Liver (tissue), 9 donors: ENCODE data around the gene SREBF1. TPM values are rescaled to one million over a fixed set of nuclear protein-coding genes. Genes with fewer than 3 reads are reported as not detected.
"Not testable (repeated sequence)": the region's sequence is repeated elsewhere in the genome, so short reads cannot be mapped to it uniquely, and the experiment has no call there.

Experiments
- DNase-seq: peaks from one replicate; pipeline ENCODE4 v3.0.0-alpha.2; 2017; ENCODE audit warnings: low spot score
- H3K27ac ChIP-seq, 2 donors: one replicate each; pipeline ENCODE4 v1.7.0; 2013; ENCODE audit warnings: inconsistent platforms in 2 of 2, low read length in 2 of 2, control low read depth in 1 of 2, low read depth in 1 of 2, mild to moderate bottlenecking in 1 of 2
- H3K27me3 ChIP-seq, 4 donors: one replicate each; pipeline versions ENCODE4 v1.6.1 to v1.7.0; 2013; ENCODE audit warnings: low read length in 3 of 4, inconsistent platforms in 1 of 4, mild to moderate bottlenecking in 1 of 4, moderate library complexity in 1 of 4; ENCODE audit not compliant: control insufficient read depth in 4 of 4, insufficient read depth in 4 of 4
- H3K36me3 ChIP-seq, 4 donors: one replicate each; pipeline versions ENCODE4 v1.6.1 to v1.7.0; 2013; ENCODE audit warnings: low read length in 3 of 4, mild to moderate bottlenecking in 3 of 4, low read depth in 1 of 4, moderate library complexity in 1 of 4; ENCODE audit not compliant: control insufficient read depth in 4 of 4, insufficient read depth in 3 of 4
- H3K4me1 ChIP-seq, 4 donors: one replicate each; pipeline versions ENCODE4 v1.6.1 to v1.7.0; 2013; ENCODE audit warnings: low read length in 3 of 4, mild to moderate bottlenecking in 3 of 4, moderate library complexity in 1 of 4; ENCODE audit not compliant: control insufficient read depth in 4 of 4, insufficient read depth in 4 of 4
- H3K4me3 ChIP-seq, 3 donors: one replicate each; pipeline versions ENCODE4 v1.6.1 to v1.7.0; 2013; ENCODE audit warnings: low read length in 3 of 3, control low read depth in 1 of 3, low read depth in 1 of 3, mild to moderate bottlenecking in 1 of 3
- H3K9ac ChIP-seq, 2 donors: one replicate each; pipeline ENCODE4 v1.7.0; 2013; ENCODE audit warnings: low read length in 2 of 2, mild to moderate bottlenecking in 2 of 2, moderate library complexity in 2 of 2, control low read depth in 1 of 2, low read depth in 1 of 2
- H3K9me3 ChIP-seq, 4 donors: one replicate each; pipeline versions ENCODE4 v1.6.1 to v1.7.0; 2013; ENCODE audit warnings: low read length in 3 of 4; ENCODE audit not compliant: control insufficient read depth in 4 of 4
- HNF4A ChIP-seq, 2 donors: conservative IDR thresholded peaks; 2 replicates each; pipeline ENCODE4 v1.6.1; 2016; ENCODE audit warnings: antibody characterized with exemption in 2 of 2, mild to moderate bottlenecking in 2 of 2
- HNF4G ChIP-seq: IDR thresholded peaks from 2 replicates; pipeline ENCODE4 v1.6.1; 2016; ENCODE audit warnings: antibody characterized with exemption
- JUND ChIP-seq, 2 donors: IDR thresholded peaks; 2 replicates each; pipeline ENCODE4 v1.6.1; 2016; ENCODE audit warnings: antibody characterized with exemption in 2 of 2
- NR2F2 ChIP-seq: IDR thresholded peaks from 2 replicates; pipeline ENCODE4 v1.6.1; 2016; ENCODE audit warnings: antibody characterized with exemption
- RAD21 ChIP-seq, 2 donors: IDR thresholded peaks; 2 replicates each; pipeline ENCODE4 v1.6.1; 2016; ENCODE audit warnings: antibody characterized with exemption in 2 of 2, mild to moderate bottlenecking in 2 of 2
- RXRA ChIP-seq, 2 donors: IDR thresholded peaks; 2 replicates each; pipeline ENCODE4 v1.6.1; 2017 to 2018; ENCODE audit warnings: antibody characterized with exemption in 2 of 2, mild to moderate bottlenecking in 1 of 2
- SP1 ChIP-seq: IDR thresholded peaks from 2 replicates; pipeline ENCODE4 v1.6.1; 2018; ENCODE audit warnings: antibody characterized with exemption, mild to moderate bottlenecking
- TAF1 ChIP-seq: conservative IDR thresholded peaks from 2 replicates; pipeline ENCODE4 v1.6.1; 2016; ENCODE audit warnings: antibody characterized with exemption, mild to moderate bottlenecking
- YY1 ChIP-seq: IDR thresholded peaks from 2 replicates; pipeline ENCODE4 v1.6.1; 2016; ENCODE audit warnings: antibody characterized with exemption, mild to moderate bottlenecking
- WGBS: extraction: QIAGEN DNeasy Blood & Tissue Kit; methylation state at CpG from one replicate; pipeline ENCODE4 v1.1.7; 2013; 5-methylcytosine and 5-hydroxymethylcytosine counted together
- polyA plus RNA-seq, 2 donors: library from polyadenylated mRNA; stranded (reverse) in 1 of 2; unstranded in 1 of 2; fragments of 200-250 nt in 1 of 2; fragments of >200 nt in 1 of 2; fragmentation: Nextera tagmentation in 1 of 2; extraction: Ambion mirVana in 1 of 2; gene quantifications; one replicate each; pipeline versions ENCODE4 v1.2.1 to v1.2.3, GENCODE V29; 2013 to 2015
- total RNA-seq, 2 donors: library from RNA; depleted of rRNA; stranded (reverse); fragments of >200 nt; gene quantifications; one replicate each; pipeline ENCODE4 v1.2.3, GENCODE V29; 2014
- TF ChIP-seq, protein P1 (sequence below): IDR thresholded peaks from 2 replicates; pipeline ENCODE4 v1.6.1; 2016; ENCODE audit warnings: antibody characterized with exemption
- TF ChIP-seq, protein P2 (sequence below): fragments of 150-350 bp; IDR thresholded peaks from 2 replicates; pipeline ENCODE4 v1.5.1; 2017; ENCODE audit warnings: improper control_type of control experiment, low read depth, low read length; ENCODE audit not compliant: missing input control
- TF ChIP-seq, protein P3 (sequence below): IDR thresholded peaks from 2 replicates; pipeline ENCODE4 v1.6.1; 2016; ENCODE audit warnings: antibody characterized with exemption
- donor health status: healthy.
- donor health status: healthy.
- donor health status: healthy.
- donor health status: healthy.
- donor health status: healthy.

The SREBF1 gene
- total and polyA plus RNA-seq, 4 donors = 66.8 to 133 (median 101) TPM

DNA sequence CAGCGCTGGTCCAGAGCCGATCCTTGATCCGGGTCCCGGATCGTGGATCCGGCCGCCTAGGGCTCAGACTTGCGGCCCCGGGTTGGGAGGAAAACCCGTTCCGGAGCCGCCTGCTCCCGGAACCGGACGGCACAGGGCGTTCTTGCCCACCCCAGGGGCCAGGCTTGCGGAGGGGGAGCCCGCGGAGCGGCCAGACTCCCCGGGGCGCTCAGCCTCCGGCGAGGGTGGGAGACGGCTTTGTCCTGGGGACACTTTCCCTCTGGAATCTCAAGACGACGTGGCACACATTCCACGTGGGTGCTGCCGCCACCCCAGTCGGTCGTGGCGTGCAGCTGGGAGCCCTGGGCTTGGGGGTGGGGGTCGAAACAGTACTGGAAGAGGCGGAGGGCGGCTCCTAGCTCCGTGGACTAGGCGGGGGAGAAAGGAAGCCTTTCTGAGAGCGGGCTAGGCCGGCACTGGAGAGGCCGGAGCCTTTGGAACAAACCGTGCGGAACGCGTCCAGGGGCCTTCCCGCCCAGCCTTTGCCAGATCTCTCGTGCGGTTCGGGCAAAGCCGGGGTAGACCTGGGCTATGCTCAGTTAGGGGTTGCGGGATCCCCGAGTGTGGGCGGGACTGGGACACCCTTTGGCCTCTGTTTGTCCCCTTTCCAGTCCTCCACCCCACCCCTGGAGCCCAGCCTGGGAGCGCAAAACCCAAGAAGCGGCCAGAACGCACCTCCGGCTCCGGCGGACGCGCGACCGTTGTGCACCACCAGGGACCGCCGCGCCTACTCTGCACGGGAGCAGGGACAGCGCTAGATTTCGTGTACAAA is 26.5 kb downstream of the SREBF1 start:
- Histone ChIP-seq H3K9ac (peak overlapping the region in 1 of 2 donors; percentile 55), H3K27ac (peak overlapping the region; percentile 62 to 75), H3K36me3 (peaks cover 2 to 12% (median 6%) of the 10 kb centered on the region in 4 donors), H3K4me3 (no peak overlapping the region), H3K27me3 (no peaks in the 10 kb centered on the region), H3K9me3 (no peaks in the 10 kb centered on the region), H3K4me1 (peaks cover 24 to 75% (median 46%) of the 10 kb centered on the region in 4 donors)
- 33% methylated on average over 68 of the region's 68 CpGs for WGBS
- TF ChIP-seq SP1 = peak; percentile 11
- peak in 1 of 2 donors; percentile 14 for TF ChIP-seq HNF4A (conservative IDR thresholded peaks at IDR 0.05)
- TF ChIP-seq, protein P1, sequence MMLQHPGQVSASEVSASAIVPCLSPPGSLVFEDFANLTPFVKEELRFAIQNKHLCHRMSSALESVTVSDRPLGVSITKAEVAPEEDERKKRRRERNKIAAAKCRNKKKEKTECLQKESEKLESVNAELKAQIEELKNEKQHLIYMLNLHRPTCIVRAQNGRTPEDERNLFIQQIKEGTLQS = no peak
- DNase-seq = peak; percentile 61

DNA sequence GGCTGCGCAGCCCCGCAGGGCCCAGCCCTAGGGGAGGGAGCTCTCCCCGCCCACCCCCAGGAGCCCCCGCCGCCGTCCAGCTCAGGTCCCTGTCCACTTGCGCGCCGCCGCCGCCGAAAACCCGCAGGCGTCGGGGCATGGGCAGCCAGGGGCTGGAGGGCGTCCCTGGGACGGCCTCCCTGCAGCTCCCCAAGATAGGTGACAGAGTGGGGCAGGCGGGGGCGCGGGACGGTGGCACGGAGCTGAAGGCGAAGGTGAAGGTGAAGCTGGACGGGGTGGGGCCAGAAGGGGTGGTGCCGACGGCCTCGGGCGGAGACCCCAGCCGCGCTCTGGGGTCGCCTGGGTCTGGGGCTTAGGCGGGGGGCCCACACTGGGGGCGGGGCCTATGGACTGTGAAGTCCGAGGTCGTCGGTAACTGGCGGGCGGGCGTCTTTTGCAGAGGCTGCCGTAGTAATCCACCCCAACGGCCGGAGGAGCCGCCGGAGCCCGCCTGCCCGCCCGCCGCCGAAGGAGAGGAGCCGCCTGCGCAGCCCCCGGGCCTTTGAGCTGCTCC is 27.2 kb downstream of the SREBF1 start:
- WGBS = 60% methylated on average over 52 of the region's 52 CpGs
- no peaks in the 10 kb centered on the region for H3K27me3 ChIP-seq
- H3K9me3 ChIP-seq = no peaks in the 10 kb centered on the region
- no peak overlapping the region for H3K4me3 ChIP-seq
- H3K4me1 ChIP-seq = peaks cover 24 to 68% (median 43%) of the 10 kb centered on the region in 4 donors
- H3K9ac ChIP-seq = no peak overlapping the region
- peaks cover 0 to 9% (median 2%) of the 10 kb centered on the region in 4 donors for H3K36me3 ChIP-seq
- H3K27ac ChIP-seq = peak overlapping the region; percentile 62 to 75
- no peak for TF ChIP-seq JUND (IDR thresholded peaks at IDR 0.05)
- TF ChIP-seq SP1 = no peak
- TF ChIP-seq HNF4A (conservative IDR thresholded peaks at IDR 0.05) = no peak
- TF ChIP-seq TAF1 = no peak
- TF ChIP-seq, protein P1 = no peak
- no peak for TF ChIP-seq RAD21 (IDR thresholded peaks at IDR 0.05)
- no peak for TF ChIP-seq RXRA (IDR thresholded peaks at IDR 0.05)
- TF ChIP-seq HNF4G = no peak
- TF ChIP-seq, protein P2, sequence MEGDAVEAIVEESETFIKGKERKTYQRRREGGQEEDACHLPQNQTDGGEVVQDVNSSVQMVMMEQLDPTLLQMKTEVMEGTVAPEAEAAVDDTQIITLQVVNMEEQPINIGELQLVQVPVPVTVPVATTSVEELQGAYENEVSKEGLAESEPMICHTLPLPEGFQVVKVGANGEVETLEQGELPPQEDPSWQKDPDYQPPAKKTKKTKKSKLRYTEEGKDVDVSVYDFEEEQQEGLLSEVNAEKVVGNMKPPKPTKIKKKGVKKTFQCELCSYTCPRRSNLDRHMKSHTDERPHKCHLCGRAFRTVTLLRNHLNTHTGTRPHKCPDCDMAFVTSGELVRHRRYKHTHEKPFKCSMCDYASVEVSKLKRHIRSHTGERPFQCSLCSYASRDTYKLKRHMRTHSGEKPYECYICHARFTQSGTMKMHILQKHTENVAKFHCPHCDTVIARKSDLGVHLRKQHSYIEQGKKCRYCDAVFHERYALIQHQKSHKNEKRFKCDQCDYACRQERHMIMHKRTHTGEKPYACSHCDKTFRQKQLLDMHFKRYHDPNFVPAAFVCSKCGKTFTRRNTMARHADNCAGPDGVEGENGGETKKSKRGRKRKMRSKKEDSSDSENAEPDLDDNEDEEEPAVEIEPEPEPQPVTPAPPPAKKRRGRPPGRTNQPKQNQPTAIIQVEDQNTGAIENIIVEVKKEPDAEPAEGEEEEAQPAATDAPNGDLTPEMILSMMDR = no peak
- TF ChIP-seq NR2F2 = no peak
- no peak for TF ChIP-seq YY1
- DNase-seq = no peak

DNA sequence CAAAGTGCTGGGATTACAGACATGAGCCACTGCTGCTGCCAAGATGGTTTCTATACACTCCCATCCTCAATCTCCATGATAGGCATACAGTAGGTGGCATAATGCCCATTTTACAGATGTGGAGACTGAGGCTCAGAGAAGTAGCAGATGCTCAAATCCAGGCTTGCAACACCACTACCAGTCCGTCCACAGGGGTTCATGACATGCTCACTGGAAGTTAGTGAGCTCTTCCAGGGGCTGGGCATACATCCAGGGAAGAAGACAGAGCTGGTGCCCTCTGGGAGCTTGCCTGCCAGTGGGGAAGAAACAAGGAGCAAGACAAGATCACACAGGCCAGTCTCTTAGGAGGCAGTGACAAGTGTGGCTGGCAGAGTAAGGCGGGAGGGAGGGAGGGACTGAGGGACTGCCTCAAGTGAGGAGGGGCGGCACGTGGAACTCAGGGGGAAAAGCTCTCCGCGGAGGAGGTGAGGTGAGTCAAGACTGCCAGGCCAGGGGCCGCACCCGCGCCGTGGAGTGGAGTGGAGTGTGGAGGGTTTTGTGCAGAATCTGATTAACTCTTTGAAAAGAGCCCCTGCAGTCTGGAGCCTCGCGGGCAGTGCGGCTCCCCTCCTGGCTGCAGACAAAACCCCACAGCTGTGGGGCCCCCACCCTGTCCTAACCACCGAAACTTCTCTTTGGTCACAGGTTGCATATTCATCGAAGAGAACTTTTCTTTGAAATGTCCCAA is 27.9 kb downstream of the SREBF1 start:
- no peak for DNase-seq
- Histone ChIP-seq H3K4me1 (peaks cover 24 to 60% (median 41%) of the 10 kb centered on the region in 4 donors), H3K9me3 (no peaks in the 10 kb centered on the region), H3K4me3 (no peak overlapping the region), H3K27ac (no peak overlapping the region), H3K9ac (no peak overlapping the region), H3K36me3 (peaks cover 0 to 8% (median 4%) of the 10 kb centered on the region in 4 donors), H3K27me3 (no peaks in the 10 kb centered on the region)
- 85% methylated on average over 15 of the region's 15 CpGs for WGBS
- TF ChIP-seq, protein P2 = no peak
- TF ChIP-seq HNF4A (conservative IDR thresholded peaks at IDR 0.05) (no peak), NR2F2 (no peak)
- TF ChIP-seq, protein P3, sequence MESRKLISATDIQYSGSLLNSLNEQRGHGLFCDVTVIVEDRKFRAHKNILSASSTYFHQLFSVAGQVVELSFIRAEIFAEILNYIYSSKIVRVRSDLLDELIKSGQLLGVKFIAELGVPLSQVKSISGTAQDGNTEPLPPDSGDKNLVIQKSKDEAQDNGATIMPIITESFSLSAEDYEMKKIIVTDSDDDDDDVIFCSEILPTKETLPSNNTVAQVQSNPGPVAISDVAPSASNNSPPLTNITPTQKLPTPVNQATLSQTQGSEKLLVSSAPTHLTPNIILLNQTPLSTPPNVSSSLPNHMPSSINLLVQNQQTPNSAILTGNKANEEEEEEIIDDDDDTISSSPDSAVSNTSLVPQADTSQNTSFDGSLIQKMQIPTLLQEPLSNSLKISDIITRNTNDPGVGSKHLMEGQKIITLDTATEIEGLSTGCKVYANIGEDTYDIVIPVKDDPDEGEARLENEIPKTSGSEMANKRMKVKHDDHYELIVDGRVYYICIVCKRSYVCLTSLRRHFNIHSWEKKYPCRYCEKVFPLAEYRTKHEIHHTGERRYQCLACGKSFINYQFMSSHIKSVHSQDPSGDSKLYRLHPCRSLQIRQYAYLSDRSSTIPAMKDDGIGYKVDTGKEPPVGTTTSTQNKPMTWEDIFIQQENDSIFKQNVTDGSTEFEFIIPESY = no peak

DNA sequence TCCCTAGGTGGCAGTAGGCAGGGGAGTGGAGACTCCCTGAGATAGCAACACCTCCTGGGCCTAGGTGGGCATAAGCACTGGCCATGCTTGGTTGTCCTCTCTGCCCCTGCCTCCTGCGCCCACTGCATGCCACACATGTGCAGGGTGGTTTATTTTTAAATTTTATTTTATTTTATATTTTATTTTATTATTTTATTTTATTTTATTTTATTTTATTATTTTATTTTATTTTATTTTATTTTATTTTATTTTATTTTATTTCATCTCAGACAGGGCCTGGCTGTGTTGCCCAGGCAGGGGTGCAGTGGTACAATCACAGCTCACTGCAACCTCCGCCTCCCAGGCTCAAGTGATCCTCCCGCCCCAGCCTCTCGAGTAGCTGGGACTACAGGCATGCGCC is 28.6 kb downstream of the SREBF1 start:
- peaks cover 22 to 54% (median 40%) of the 10 kb centered on the region in 4 donors for H3K4me1 ChIP-seq
- H3K4me3 ChIP-seq, DNase-seq, H3K9me3 ChIP-seq, H3K27ac ChIP-seq, H3K9ac ChIP-seq, H3K27me3 ChIP-seq: not testable (repeated sequence)
- 95% methylated on average over 5 of the region's 5 CpGs for WGBS
- peaks cover 0 to 11% (median 2%) of the 10 kb centered on the region in 4 donors for H3K36me3 ChIP-seq
